NB4 (cell line): ENCODE results near the gene STON1.

Source experiments
- TF ChIP-seq, protein P1 (sequence below): IDR thresholded peaks from 2 replicates; pipeline ENCODE4 v1.6.1; 2011; ENCODE audit warnings: low read depth, low read length
- TF ChIP-seq, protein P2 (sequence below): IDR thresholded peaks from one replicate; pipeline ENCODE4 v1.5.1; 2012; ENCODE audit warnings: low read depth, low read length

DNA sequence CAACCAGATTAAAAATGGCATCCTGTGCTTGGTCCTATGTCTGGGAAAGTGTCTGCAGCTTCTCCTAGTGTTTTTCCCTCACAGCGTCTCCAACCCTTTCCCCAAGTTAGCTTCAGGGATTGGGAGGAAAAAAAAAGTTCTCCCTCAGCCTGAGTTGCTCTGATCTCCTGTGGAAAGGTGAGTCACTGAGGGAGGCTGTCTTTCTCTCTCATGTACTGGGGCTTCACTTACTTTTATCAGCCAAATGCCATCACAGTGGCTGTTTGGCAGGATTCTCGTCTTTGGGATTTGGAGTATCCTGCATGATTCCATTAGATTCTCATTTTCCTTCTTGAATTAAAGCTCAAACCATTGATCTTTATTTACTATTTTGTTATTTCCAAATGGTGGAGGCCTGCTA is 105.8 kb downstream of the STON1 start:
- TF ChIP-seq, protein P1, sequence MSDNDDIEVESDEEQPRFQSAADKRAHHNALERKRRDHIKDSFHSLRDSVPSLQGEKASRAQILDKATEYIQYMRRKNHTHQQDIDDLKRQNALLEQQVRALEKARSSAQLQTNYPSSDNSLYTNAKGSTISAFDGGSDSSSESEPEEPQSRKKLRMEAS = no peak
- TF ChIP-seq, protein P2, sequence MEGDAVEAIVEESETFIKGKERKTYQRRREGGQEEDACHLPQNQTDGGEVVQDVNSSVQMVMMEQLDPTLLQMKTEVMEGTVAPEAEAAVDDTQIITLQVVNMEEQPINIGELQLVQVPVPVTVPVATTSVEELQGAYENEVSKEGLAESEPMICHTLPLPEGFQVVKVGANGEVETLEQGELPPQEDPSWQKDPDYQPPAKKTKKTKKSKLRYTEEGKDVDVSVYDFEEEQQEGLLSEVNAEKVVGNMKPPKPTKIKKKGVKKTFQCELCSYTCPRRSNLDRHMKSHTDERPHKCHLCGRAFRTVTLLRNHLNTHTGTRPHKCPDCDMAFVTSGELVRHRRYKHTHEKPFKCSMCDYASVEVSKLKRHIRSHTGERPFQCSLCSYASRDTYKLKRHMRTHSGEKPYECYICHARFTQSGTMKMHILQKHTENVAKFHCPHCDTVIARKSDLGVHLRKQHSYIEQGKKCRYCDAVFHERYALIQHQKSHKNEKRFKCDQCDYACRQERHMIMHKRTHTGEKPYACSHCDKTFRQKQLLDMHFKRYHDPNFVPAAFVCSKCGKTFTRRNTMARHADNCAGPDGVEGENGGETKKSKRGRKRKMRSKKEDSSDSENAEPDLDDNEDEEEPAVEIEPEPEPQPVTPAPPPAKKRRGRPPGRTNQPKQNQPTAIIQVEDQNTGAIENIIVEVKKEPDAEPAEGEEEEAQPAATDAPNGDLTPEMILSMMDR = no peak
